GM13976 (cell line): ENCODE data around the gene DCC.

Experiments used
- DNase-seq: peaks from one replicate; pipeline ENCODE4 v3.0.0; 2012; ENCODE audit warnings: low spot score
- CTCF ChIP-seq: IDR thresholded peaks from 2 replicates; pipeline ENCODE4 v1.5.1; 2012; ENCODE audit warnings: borderline replicate concordance, mild to moderate bottlenecking; ENCODE audit not compliant: insufficient read depth; ENCODE audit errors: extremely low read depth, missing control alignments, control extremely low read depth
- in situ Hi-C: fragments of 300-500 bp; cut with MboI; formaldehyde crosslinking; loops from one replicate; pipeline ENCODE4 v1.12.0; 2022; ENCODE audit warnings: low sequenced_read_pairs, mixed read lengths, inconsistent platforms; ENCODE audit not compliant: unreplicated experiment

DCC gene

GRCh38 chr18:52850031-52850560 lies 510.1 kb downstream of the DCC start:
- no peak for DNase-seq
- in situ Hi-C loops = no loop called here
- TF ChIP-seq CTCF = no peak

GRCh38 chr18:52861558-52861957 lies 521.6 kb downstream of the DCC start:
- DNase-seq = no peak
- in situ Hi-C loops = no loop called here
- no peak for TF ChIP-seq CTCF

GRCh38 chr18:52869349-52869923 lies 529.4 kb downstream of the DCC start:
- no peak for TF ChIP-seq CTCF
- in situ Hi-C loops = no loop called here
- DNase-seq = no peak

GRCh38 chr18:52869942-52870907 lies 530.2 kb downstream of the DCC start:
- peak; percentile 5 for DNase-seq
- in situ Hi-C loops = no loop called here
- no peak for TF ChIP-seq CTCF

GRCh38 chr18:52874774-52875173 lies 534.8 kb downstream of the DCC start:
- TF ChIP-seq CTCF = no peak
- in situ Hi-C loops = no loop called here

GRCh38 chr18:52875725-52876124 lies 535.7 kb downstream of the DCC start:
- in situ Hi-C loops = no loop called here
- DNase-seq = no peak
- TF ChIP-seq CTCF = no peak

More at GRCh38 chr18:52874774-52875173, 534.8 kb downstream of the DCC start:
- DNase-seq = no peak
